T-helper 22 cell (primary cell): ENCODE measurements around the gene CALML3.

Source experiments
- DNase-seq: peaks from one replicate; pipeline ENCODE4 v3.0.0-alpha.2; 2020; ENCODE audit warnings: low read depth

The CALML3 gene

GRCh38 chr10:5491477-5491876 is 33.3 kb upstream of the CALML3 start:
- DNase-seq, result no peak

DNA sequence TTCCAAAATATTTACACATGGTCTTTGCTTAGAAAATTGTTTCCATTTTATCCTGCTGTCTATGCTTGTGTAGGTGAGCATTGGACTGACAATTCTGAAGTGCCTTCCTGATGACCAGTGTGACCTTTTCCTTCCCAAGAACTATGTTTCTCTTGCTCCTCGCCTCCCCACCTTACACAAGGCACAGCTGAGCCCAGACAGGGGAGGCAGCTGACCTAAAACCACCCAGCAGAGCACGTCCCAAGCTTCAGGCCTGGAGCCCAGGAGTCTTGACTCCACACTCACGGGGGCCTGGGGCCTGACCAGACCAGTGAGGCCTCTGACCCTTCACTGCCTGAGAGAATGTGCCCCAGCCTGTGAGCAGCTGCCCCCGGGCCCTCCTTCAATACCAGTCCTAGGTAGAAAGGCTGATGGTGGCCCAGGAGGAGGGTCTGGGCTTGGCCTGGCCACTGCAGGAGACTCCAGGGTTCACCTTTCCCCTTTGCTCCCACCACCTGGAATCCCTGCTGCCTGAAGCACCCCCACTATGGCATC is 32.4 kb upstream of the CALML3 start:
- DNase-seq, result no peak

- DNase-seq, result no peak
Observed at GRCh38 chr10:5492929-5493576, 31.7 kb upstream of the CALML3 start.

DNA sequence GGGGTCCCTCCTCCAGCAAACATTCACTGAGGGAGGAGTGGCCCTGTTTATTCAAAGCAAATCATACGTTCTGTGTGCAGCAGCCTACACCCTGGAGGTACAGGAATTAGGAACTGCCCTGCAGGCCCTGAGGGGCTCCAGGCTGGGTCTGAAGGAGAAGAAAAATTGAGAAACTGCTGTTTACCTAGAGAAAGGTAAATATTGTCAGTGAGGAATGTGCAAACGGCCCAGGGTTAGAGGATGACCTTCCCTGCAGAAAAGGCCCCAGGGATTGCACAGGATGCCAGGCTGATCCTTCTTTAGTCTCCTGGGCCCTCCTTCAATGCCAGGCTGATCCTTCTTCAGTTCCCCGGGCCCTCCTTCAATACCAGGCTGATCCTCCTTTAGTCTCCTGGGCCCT is 31.1 kb upstream of the CALML3 start:
- no peak for DNase-seq

- DNase-seq, result no peak
Observed at GRCh38 chr10:5494611-5495010, 30.1 kb upstream of the CALML3 start.

DNA sequence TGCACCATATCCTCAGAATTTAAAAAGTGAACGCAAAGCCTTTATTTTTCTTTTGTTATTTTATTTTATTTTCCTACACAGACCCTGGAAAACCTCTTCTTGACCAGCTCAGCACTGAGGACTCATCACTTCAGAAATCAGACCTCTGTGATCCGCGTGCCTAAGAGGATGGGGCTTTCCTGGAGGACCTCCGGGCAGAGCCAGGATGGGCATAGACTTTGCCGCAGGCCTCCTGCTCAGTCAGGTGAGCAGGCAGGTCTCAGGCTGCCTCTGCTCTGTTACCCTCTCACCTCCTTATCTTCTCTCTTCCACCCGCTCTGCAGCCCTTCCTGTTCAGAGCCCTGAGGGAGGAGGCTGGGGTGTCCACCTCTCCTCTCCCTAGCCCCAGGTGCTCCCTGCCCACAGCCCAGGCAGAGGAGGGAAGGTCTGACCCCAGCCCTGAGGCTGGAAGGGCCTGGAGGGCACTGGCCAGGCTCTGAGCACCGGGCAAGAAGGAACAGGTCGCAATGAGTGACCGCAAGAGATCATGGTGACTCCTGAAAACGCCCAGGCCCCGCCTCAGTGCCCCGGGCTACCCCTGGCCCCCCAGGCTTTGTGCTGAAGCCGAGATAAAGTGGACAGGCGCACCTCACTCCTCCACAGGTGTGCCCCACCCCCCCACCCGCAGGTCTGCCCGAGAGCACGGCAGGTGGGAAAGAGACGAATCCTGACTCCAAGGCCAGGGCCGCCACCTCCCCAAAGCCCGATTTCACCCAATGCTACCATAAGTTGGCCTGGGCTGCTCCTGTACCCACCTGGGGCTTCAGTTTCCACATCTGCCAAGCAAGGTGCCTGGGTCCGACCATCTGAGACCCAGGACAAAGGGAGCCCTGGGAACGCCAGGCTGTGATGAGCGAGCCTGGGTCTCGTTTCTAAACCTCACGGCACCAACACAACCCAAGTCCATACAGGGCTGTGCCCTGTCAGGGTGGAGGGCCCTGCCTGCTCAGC is 28.2 kb upstream of the CALML3 start:
- DNase-seq, result no peak

- no peak for DNase-seq
Observed at GRCh38 chr10:5497289-5497688, 27.5 kb upstream of the CALML3 start.

- no peak for DNase-seq
Observed at GRCh38 chr10:5497948-5498730, 26.6 kb upstream of the CALML3 start.

GRCh38 chr10:5498791-5499492 is 25.8 kb upstream of the CALML3 start:
- no peak for DNase-seq

- no peak for DNase-seq
Observed at GRCh38 chr10:5499493-5500140, 25.1 kb upstream of the CALML3 start, which contains the start of gene CALML5. Gene CALML5 (minus strand): TSS chr10:5499570. CDS start chr10:5499438, 132 bp downstream.

GRCh38 chr10:5500162-5500670 is 24.5 kb upstream of the CALML3 start:
- no peak for DNase-seq

DNA sequence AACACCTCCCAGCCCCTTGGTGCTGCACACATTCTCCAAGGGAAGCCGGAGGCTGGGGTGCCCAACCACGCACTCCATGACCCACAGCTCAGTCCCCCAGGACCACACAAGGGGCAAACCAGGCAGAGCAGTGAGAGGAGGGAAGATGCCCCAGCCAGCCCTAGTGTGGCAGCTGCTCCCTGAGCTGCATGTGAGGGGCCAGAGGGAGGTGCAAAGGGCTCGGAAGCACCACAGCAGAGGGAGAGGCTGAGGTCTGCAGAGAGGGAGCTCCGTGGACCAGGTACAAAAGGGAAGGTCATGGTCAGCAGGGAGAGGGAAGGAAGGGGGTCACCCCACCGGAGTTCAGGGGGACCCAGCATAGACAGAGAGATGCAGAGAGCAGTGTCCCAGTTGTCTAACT is 23.9 kb upstream of the CALML3 start:
- no peak for DNase-seq

- no peak for DNase-seq
Observed at GRCh38 chr10:5502061-5502521, 22.7 kb upstream of the CALML3 start.

GRCh38 chr10:5502571-5503476 is 21.9 kb upstream of the CALML3 start:
- DNase-seq, result no peak

DNA sequence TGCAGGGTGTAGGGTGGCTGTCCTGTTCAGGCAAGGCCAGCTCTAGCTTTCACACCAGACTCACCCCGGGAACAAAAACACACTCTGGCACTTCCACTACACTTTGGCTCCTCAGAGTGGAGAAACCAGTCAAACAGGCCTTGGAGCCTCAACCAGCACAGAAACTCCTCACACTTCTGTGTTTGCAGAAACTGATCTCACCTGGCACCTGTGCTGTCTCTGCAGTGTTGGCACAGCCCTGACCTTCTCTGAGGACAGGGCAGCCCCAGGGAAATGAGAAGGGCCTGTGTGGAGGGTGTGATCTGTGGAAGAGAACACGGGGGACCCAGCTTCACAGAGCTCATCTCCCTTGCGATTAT is 21.3 kb upstream of the CALML3 start:
- DNase-seq, result no peak

GRCh38 chr10:5504146-5505072 is 20.4 kb upstream of the CALML3 start:
- no peak for DNase-seq

GRCh38 chr10:5506246-5506645 is 18.5 kb upstream of the CALML3 start:
- DNase-seq, result no peak
